NCI-H187 treated with DMSO at 0.1 percent for 48 hours (cell line): Measurements from ENCODE around the gene CENATAC.
"Not testable (repeated sequence)": the region's sequence is repeated elsewhere in the genome, so short reads cannot be mapped to it uniquely, and the experiment has no call there.

Source experiments
- DNase-seq: peaks from one replicate; lab custom pipeline; 2025; lab: John Stamatoyannopoulos, UW

Gene CENATAC

GRCh38 chr11:119026970-119027369 is 29.0 kb downstream of the CENATAC start:
- DNase-seq = no peak

DNA sequence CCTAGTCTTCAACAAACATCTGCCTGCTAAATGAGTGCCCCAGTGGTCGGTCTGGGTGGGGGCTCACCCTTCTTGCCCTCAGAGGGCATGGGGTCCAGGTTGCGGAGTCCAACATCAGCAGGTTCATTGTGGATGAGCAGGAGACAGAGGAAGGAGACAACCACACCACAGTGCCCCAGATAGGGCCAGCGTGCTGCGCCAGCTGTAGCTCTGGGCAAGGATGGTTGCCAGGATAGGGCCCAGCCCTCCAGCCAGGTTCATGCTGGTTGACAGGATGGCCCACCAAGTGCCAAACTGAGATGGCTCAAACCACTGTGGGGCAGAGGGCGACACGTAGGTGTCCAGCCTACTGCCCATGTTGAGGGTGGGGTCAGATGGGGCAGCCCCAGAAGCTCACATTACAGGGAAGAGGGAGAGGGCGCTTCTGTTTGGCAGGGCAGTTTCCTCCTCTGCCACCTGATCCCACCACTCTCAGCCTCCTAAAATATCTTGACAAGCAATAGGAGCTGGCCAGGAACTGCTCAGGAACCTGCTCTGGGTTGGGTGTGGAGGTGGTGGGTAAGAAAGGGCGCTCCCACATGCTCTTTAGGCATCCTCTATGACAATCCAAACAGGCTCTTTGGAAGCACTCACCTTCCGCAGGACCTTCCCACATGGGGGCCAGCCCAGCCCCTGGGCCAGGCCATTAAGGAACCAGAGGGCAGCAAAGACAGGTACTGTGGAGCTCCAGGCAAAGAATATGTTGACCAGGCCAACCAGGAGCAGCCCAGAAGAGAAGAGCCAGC is 29.8 kb downstream of the CENATAC start:
- no peak for DNase-seq

- DNase-seq = no peak
Observed at GRCh38 chr11:119028346-119029068, 30.6 kb downstream of the CENATAC start.

- DNase-seq = no peak
Observed at GRCh38 chr11:119029069-119029339, 31.1 kb downstream of the CENATAC start.

DNA sequence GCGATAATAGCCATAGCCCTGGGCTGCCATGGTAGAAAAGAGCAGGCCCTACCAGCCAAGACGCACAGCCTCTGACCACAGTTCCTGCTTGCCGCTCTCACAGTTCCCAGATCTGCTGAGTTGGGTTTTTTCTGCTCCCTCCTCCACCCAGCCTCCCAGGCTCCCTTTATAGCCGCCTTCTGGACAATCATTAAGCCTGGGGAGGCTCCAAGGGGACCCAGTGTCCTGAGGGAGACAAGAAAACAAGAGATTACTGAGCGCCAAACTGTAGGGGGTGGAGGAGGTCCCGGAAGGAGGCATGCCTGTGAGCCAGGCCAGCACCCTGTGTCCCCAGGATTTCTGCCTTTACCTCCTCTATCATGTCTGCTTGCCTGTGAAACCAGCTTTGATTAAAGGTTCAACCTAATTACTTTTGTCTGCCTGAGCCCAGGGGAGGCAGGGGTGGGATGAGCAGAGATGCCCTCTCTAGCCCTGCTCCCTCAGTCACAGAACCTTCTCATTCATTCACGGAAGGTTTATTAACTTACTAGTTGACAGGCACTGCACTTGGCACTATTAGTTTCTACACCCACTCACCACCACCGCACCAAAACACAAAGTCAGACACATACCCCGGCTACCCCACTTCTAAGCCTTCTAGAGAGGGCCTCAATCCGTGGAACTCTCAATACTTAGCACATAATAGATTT is 31.5 kb downstream of the CENATAC start:
- DNase-seq = no peak

- DNase-seq = no peak
Observed at GRCh38 chr11:119030029-119030328, 32.0 kb downstream of the CENATAC start.

DNA sequence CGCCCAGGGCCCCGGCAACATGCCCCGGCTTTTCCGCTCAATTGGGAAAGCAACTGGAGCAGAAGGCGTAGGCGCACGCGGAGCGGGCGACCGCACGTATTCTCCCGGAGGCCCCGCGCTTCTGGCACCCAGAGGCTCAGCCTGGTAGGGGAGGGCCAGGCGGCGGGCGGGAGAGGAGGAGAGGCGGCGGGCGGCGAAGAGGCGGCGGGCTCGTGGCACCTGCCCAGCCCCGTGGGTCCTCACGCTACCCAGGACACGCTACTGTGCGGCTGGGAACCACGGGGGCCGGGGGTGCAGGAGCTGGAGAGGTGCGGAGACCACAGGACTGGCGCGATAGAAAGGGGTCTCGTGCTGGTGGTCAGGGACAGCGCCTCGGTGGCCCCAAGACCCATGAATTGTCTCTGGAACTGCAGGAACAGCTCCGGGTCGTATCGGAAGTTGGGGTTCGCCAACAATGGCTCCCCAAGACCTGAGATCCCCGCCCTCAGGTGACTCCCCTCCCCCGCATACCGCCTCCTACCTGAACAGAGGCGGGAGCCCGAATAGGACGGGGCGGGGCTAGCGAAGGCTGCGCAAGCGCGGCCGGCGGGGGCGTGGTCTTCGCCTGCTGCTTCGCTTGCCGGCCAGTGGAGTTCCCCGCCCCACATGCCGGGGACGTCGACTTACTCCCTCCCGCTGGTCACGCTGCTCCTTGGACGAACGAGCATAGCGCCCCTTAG is 32.5 kb downstream of the CENATAC start, which contains the start of gene SLC37A4:
TSS of gene SLC37A4 (minus strand) at position 549 of the 719 bp plus-strand sequence.
- DNase-seq = peak; percentile 85

DNA sequence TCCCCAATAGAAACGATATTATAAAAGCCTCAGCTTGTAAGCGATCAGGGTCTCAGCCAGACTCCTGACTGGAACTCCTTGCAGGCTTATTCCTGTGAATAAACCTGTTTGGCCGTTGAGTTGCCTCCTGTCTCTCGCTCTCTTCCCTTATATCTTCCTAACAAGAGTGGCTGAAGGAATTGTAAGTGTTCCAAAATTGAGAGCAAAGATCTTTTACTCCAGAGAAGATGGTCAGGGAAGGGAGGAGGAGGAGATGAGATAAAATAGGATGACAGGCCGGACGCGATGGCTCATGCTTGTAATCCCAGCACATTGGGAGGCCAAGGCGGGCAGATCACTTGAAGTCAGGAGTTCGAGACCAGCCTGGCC is 34.0 kb downstream of the CENATAC start:
- no peak for DNase-seq

DNA sequence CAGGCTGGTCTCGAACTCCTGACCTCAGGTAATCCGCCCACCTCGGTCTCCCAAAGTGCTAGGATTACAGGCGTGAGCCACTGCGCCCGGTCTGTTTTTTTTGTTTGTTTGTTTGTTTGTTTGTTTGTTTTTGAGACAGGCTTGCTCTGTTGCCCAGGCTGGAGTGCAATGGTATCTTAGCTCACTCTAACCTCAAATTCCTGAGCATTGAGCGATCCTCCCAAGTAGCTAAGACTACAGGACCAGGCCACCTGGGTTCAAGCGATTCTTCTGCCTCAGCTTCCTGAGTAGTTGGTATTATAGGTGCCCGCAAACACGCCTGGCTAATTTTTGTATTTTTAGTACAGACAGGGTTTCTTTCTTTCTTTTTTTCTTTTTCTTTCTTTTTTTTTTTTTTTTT is 35.5 kb downstream of the CENATAC start:
- DNase-seq = not testable (repeated sequence)

DNA sequence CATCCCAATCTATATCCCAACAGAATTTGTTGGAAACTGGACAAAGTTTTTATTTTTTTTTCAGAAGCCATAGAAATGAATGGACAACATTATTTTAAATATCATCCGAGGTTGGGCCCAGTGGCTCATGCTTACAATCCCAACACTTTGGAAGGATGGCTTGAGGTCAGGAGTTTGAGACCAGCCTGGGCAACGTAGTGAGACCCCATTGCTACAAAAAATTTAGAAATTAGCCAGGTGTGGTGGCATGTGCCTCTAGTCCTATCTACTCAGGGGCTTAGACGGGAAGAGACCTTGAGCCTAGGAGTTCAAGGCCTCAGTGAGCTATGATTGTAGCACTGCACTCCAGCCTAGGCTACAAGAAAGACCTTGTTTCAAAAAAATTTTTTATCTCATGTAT is 36.9 kb downstream of the CENATAC start:
- DNase-seq = no peak

GRCh38 chr11:119038884-119039283 is 40.9 kb downstream of the CENATAC start:
- DNase-seq = no peak

DNA sequence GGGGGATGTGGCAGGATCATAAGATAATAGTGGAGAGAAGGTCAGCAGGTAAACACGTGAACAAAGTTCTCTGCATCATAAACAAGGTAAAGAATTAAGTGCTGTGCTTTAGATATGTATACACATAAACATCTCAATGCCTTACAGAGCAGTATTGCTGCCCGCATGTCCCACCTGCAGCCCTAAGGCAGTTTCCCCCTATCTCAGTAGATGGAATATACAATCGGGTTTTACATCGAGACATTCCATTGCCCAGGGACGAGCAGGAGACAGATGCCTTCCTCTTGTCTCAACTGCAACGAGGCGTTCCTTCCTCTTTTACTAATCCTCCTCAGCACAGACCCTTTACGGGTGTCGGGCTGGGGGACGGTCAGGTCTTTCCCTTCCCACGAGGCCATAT is 41.5 kb downstream of the CENATAC start:
- DNase-seq = not testable (repeated sequence)

DNA sequence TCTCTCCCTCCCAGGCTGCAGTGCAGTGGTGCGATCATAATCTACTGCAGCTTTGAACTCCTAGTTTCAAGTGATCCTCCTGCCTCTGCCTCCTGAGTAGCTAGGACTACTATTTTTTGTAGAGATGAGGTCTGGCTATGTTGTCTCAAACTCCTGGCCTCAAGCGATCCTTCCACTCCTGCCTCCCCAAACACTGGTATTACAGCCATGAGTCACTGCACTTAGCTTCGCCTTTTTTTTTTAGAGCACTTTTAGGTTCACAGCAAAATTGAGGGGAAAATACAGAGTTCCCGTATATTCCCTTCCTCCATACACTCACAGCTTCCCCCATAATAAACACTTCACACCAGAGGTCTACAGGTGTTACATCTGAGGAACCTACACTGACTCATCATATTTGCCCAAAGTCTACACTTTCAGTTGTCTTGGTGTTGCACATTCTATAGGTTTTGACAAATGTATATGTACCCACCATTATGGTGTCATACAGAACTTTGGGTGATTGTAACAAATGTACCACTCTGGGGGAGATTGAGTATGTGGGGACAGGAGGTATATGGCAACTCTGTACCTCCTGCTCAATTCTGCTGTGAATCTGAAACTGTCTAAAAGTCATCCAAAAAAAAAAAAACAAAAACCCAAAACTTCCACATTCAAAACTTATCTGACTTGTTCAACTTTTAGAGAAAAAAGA is 44.0 kb downstream of the CENATAC start:
- no peak for DNase-seq

GRCh38 chr11:119042927-119043326 is 45.0 kb downstream of the CENATAC start:
- no peak for DNase-seq

DNA sequence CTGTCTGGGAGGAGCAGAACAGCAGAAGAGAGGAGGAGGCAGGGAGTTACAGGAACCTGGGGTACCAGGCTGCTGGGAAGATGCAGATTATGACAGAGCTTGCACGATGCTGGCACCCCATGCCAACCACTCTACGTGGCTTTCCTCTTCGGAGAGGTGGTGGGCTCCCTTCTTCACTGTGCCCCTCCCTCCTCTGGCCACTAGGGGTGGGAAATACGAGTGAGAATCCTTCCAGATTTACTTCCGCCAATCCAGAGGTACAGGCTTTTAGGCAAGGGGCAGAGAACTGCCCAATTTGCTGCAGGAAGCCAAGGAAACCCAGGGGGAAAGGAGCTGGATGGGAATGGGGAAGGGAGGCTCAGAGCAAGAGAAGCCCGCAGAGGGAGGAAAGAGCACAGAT is 46.8 kb downstream of the CENATAC start:
- DNase-seq = no peak

DNA sequence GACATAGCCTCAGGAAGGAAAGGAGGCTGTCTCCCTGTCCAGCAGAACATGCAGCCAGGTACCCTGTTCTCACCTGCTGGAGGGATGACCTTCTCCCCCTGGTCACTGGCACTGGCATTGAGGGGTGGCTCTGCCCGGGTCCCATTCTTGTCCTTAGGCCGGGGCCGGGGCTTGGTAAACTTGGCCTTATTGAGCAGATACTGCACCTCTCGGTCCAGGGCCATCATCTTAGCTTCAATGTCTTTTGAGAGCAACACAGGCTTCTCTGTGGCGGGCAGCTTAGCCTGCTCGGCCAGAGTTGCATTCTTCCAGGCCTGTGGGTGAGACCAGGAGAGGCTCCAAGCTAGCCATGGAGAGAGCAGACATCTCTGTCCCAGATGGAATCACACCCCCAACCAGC is 48.6 kb downstream of the CENATAC start:
- DNase-seq = no peak

- DNase-seq = no peak
Observed at GRCh38 chr11:119047205-119047604, 49.3 kb downstream of the CENATAC start.

DNA sequence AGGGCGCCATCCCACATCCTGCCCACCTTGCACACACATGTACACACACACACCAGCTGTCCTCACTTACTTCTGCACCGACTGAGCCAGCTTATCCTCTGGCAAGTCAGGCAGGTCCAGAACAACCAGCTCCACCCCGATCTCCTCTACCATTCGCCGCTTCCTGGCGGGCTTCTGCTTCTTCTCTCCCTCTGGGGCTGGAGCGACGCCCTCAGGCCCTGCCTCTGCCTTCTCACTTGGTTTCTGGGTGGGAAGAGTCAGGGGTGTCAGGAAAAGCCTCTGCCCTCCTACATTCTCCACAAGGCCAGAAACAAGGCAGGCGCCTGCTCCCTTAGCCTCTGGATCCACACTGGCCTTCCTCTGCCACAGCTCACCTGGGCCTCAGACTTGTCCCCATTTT is 50.7 kb downstream of the CENATAC start:
- no peak for DNase-seq

DNA sequence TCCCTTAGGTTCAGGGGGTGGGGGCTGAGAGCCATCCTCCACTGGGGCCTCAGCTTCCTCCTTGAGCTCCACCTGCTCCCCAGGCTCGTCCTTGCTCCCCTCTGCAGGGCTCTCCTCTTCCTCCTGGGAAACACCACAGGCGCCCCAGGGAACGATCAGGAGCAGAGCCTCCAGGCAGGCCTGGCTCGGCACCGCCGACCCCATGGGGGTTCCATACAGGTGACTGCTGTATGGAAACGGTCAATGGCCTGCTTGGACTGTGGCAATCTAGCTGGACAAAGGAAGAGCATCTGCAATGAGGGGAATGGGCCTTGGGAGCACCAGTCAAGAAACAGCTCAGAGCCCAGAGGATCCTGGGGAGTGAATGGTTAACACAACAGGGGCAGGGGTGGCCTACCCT is 51.1 kb downstream of the CENATAC start:
- DNase-seq = no peak

GRCh38 chr11:119051440-119052162 is 53.7 kb downstream of the CENATAC start:
- DNase-seq = no peak

DNA sequence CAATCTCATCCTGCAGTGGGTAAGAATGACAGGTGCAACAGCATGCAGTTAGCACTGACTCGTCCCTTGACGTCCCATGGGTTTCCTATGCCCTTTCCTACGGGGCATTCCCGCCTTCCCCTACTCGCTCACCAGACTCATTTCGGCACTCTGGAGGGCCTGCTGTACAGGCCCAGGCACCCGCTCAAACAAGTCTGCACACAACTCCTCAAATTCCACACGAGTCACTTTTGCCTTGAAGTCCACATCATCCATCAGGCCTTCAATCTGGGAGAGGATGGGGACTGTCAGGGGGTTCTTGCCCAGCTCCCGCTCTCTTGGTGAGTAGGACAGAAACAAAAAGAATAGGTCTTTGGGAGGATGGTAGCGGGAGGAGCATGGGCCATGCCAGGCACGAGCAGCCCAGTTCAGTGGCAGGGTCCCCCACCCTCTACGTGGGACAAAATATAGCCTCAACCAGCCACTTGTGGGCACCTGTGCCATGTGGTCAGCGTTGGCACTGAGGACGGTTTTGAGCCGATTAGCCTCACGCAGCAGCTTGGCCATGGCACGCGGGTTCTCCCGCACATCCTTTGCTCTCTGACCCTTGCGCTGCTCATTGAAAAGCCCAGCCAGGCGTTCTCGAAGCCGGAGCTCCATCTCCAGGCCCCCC is 54.4 kb downstream of the CENATAC start:
- no peak for DNase-seq
